Caki2 (cell line): ENCODE measurements around the gene HIVEP2. TPM values are rescaled to one million over a fixed set of nuclear protein-coding genes. Genes with fewer than 3 reads are reported as not detected.

Source experiments
- DNase-seq: peaks from one replicate; pipeline ENCODE4 v3.0.0-alpha.2; 2015; ENCODE audit warnings: low read depth
- in situ Hi-C: cut with HindIII; loops from 2 replicates; pipeline ENCODE4 v1.10.0; 2016; ENCODE audit warnings: low sequenced_read_pairs, low pct_unique_long_range_greater_than_20kb, mixed read lengths
- total RNA-seq: library from RNA; depleted of rRNA; stranded (reverse); fragments of >200 nt; shearing (Covaris generic); gene quantifications from 2 replicates; pipeline ENCODE4 v1.2.3, GENCODE V29; 2014; ENCODE audit warnings: low replicate concordance

HIVEP2 gene
- total RNA-seq, 1 experiment from 2014 or later = 3.5 TPM

GRCh38 chr6:142856624-142857232 lies 88.2 kb downstream of the HIVEP2 start:
- in situ Hi-C loops = no loop called here
- no peak for DNase-seq

GRCh38 chr6:142855893-142856623 lies 88.9 kb downstream of the HIVEP2 start:
- in situ Hi-C loops = no loop called here
- DNase-seq = no peak

GRCh38 chr6:142854589-142855488 lies 90.1 kb downstream of the HIVEP2 start:
- in situ Hi-C loops = no loop called here
- no peak for DNase-seq

GRCh38 chr6:142853244-142854180 lies 91.5 kb downstream of the HIVEP2 start:
- in situ Hi-C loops = no loop called here
- peak; percentile 48 for DNase-seq

GRCh38 chr6:142851601-142852000 lies 93.4 kb downstream of the HIVEP2 start:
- in situ Hi-C loops = no loop called here

GRCh38 chr6:142850679-142851423 lies 94.1 kb downstream of the HIVEP2 start:
- in situ Hi-C loops = no loop called here
- DNase-seq = no peak

More at GRCh38 chr6:142851601-142852000, 93.4 kb downstream of the HIVEP2 start:
- DNase-seq = no peak

- DNase-seq = no peak
- in situ Hi-C loops = no loop called here
These were observed 96.0 kb downstream of the HIVEP2 start for GRCh38 chr6:142848976-142849375.

- in situ Hi-C loops = no loop called here
- DNase-seq = no peak
These were observed 96.8 kb downstream of the HIVEP2 start for GRCh38 chr6:142848156-142848555.

- DNase-seq = peak; percentile 78
- in situ Hi-C loops = no loop called here
These were observed 98.1 kb downstream of the HIVEP2 start for GRCh38 chr6:142846883-142847287.

GRCh38 chr6:142846459-142846831 lies 98.5 kb downstream of the HIVEP2 start:
- peak; percentile 56 for DNase-seq
- in situ Hi-C loops = no loop called here

GRCh38 chr6:142845624-142846458 lies 99.1 kb downstream of the HIVEP2 start:
- in situ Hi-C loops = no loop called here
- DNase-seq = peak; percentile 93

- in situ Hi-C loops = no loop called here
- DNase-seq = peak; percentile 62
These were observed 99.8 kb downstream of the HIVEP2 start for GRCh38 chr6:142845143-142845571.

GRCh38 chr6:142844065-142844755 lies 100.8 kb downstream of the HIVEP2 start:
- in situ Hi-C loops = no loop called here
- DNase-seq = peak; percentile 50

GRCh38 chr6:142843361-142843760 lies 101.6 kb downstream of the HIVEP2 start:
- in situ Hi-C loops = no loop called here
- peak; percentile 59 for DNase-seq

GRCh38 chr6:142842418-142843261 lies 102.3 kb downstream of the HIVEP2 start:
- in situ Hi-C loops = no loop called here
- DNase-seq = peak; percentile 69
